Peyer's patch (tissue), 4 donors: ENCODE measurements around the gene PSMD8.

ENCODE experiments used
- POLR2A ChIP-seq, 2 donors: fragments of 450-650 bp; IDR thresholded peaks; one replicate each; pipeline ENCODE4 v1.5.1; 2017; ENCODE audit warnings: antibody characterized with exemption in 2 of 2, mild to moderate bottlenecking in 2 of 2, moderate library complexity in 2 of 2
- TF ChIP-seq, protein P1 (sequence below), 6 experiments: fragments of 450-650 bp in 4 of 6; fragments of 200-600 bp in 2 of 6; sonication (generic) in 1 of 6; IDR thresholded peaks; one replicate each; pipeline ENCODE4 v1.5.1; 2017 to 2019; ENCODE audit warnings: antibody characterized with exemption in 6 of 6, mild to moderate bottlenecking in 3 of 6, moderate library complexity in 1 of 6

DNA sequence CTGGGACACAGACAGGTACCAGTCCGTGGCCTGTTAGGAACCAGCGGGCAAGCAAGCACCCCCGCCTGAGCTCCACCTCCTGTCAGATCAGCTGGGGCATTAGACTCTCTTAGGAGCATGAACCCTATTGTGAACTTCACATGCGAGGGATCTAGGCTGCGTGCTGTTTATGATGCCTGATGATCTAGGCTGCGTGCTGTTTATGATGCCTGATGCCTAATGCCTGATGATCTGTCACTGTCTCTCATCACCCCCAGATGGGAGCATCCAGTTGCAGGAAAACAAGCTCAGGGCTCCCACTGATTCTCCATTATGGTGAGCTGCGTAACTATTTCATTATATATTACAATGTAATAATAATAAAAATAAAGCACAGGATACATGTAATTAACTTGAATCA lies 48.1 kb downstream of the PSMD8 start:
- TF ChIP-seq, protein P1, sequence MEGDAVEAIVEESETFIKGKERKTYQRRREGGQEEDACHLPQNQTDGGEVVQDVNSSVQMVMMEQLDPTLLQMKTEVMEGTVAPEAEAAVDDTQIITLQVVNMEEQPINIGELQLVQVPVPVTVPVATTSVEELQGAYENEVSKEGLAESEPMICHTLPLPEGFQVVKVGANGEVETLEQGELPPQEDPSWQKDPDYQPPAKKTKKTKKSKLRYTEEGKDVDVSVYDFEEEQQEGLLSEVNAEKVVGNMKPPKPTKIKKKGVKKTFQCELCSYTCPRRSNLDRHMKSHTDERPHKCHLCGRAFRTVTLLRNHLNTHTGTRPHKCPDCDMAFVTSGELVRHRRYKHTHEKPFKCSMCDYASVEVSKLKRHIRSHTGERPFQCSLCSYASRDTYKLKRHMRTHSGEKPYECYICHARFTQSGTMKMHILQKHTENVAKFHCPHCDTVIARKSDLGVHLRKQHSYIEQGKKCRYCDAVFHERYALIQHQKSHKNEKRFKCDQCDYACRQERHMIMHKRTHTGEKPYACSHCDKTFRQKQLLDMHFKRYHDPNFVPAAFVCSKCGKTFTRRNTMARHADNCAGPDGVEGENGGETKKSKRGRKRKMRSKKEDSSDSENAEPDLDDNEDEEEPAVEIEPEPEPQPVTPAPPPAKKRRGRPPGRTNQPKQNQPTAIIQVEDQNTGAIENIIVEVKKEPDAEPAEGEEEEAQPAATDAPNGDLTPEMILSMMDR (IDR thresholded peaks at IDR 0.05): no peak
- no peak for TF ChIP-seq POLR2A (IDR thresholded peaks at IDR 0.05)
